Measurements from ENCODE around the gene NOP9.
A peak's percentile ranks its signal among the peaks of the same experiment; 100 is the strongest.

Gene NOP9

GRCh38 chr14:24283796-24284460 lies 15.7 kb upstream of the NOP9 start:
- no peak for DNase-seq

DNA sequence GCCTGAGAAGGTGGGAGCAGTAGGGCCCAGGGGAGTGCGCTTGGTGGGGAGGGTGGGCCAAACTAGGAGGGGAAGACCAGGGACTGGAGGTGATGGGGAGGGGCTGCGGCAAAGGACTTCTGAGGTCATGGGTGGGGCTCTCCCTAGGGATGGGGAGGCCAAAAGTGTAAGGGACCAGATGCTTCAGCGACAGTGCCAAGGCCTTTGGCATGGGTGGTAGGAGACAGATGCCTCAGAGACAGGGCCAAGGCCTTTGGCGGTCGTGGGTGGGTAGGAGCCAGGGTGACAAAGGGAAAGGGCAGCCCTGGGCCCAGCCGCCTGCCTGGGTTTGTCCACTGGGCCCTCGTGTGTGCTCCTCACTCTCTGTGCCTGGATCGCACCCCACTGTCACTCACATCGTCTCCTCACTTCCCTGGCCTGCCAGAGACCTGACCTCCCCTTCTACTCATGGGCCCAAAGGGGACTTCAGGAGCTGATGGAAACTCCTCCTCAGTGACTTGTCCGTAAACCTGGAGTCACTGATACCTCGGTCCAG lies 15.1 kb upstream of the NOP9 start:
- no peak for DNase-seq

DNA sequence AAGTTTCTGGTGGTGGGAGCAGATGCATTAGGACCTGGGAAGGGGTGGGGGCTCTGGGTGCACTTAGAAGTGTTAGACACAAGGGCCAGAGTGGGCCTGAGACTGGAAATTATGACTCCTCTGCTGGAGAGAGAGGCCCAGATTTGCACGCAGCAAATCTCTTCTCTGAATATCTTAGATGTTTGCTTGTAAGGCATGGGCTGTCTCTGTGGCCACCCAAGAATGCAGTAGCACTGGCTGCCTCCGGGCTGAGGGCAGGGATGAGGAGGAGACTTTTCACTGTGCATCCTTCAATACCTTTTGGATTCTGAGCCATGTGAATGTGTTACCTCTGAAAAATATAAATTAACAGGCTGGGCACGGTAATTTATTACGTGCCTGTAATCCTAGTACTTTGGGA lies 14.3 kb upstream of the NOP9 start:
- no peak for DNase-seq

DNA sequence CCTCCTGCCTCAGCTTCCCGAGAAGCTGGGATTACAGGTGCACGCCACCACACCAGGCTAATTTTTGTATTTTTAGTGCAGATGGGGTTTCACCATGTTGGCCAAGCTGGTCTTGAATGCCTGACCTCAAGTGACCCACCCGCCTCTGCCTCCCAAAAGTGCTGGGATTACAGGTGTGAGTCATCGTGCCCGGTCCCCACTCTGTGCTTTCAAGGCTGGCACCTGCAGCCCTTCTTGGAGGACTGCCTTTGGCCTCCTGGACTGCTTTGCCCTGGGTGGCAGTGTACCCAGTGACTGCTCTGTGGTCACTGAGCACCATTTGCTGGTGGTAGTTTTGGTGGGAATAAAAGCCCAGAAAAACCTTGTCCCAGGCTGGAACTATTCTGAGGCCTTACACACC lies 12.7 kb upstream of the NOP9 start:
- no peak for DNase-seq

DNA sequence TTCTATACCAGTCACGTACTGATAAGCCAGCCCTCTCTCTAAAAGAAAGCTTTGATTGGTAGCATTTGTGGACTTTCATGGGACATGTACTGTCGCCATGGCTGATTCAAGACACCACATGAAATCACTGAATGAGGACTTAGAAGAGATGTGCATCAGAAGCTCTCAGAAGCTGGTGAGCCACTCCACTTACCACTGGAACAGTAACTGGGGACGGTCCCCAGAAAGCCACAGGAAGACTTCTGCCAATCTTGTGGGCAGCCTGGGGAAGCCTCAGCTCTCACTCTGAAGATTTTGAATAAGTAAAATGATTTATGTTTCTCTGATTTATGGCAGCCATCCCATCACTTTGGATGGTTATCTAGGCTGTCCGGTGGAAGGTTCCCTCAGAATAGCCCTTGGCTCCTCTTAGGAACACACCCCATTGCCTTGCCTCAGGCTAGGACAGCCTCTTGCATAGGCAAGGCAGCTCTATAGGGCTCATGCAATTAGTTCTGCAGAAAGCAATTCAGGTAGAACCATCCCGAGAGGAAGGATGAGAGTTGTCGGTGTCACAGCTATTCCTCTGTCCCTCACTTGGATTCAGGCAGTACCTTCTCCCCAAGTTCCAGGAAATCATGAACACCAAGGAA lies 9.9 kb upstream of the NOP9 start:
- DNase-seq = no peak

GRCh38 chr14:24290746-24291145 lies 8.9 kb upstream of the NOP9 start:
- DNase-seq = no peak

DNA sequence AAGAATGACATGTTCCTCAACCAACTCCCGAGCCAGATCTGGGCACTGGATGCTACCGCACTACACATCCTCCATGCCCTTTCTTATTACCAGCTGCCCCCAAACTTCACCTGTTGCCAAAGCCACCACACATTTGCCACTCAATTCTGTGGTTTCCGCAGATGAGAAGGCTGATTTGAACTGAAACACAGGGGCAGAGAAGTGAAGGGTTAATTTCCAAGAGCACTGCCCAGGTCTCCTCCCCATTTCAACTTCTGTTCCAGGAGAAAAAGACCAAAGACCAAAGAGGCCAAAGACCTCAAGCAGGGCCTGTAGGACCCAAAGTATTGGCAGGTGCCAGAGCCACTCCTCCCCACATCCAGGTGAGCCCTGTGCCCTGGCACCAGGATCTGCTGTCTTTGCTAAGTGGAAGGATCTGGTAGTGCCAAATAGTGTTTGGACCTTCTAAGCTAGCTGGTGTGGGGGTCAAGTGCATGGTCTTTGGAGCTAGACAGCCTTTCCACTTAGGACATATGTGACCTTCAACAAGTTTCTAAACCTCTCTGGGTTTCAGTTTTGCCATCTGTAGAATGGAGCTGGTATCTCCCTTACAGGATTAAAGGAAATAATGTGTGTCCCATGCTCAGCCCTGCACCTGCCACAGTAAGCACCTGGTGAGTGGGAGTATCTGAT lies 8.1 kb upstream of the NOP9 start:
- no peak for DNase-seq

DNA sequence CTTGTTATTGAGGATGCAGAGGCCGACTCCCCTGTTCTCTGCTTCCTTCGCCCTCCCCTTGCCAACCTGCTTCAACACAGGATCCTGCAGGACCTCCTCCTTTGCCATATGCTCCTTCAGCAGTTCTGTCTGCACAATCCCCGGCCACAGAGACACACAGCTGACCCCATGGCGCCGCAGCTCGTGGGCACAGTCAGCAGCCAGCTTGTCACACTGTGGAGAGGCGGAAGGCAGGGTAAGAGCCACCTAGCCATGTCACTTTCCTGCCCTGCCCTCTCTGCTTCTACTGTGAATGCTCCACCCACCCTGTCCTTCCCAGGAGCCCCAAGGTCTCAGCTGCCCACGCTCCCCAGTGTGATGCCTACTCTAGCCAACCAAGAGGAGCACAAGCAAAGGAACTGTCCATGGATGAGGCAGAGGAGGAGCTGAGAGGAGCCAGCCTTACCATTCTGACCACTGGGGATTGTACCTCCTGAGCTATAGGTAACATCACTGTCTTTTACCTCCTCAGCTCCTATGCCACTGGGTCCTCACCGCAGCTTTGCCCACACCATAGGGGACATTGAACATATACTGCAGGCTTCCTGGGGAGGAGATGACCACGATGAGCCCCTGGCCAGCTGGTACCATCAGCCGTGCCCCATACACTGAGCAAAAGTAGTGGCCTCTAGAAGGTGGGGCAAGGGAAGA lies 7.4 kb upstream of the NOP9 start:
- no peak for DNase-seq

DNA sequence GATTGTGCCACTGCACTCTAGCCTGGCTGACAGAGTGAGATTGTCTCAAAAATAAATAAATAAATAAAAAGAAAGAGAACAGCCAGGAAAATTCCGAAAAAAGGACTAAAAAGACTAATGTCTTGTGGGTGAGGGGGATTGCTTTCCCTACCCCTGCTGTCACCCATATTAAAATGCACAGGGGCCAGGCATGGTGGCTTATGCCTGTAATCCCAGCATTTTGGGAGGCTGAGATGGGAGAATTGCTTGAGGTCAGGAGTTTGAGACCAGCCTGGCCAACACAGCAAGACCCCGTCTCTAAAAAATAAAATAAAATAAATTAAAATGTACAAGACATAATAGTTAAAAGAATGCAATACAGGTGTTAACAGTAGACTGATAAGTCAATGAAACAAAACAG lies 6.1 kb upstream of the NOP9 start:
- DNase-seq = no peak

- peak; percentile 83 for DNase-seq
Observed at GRCh38 chr14:24296341-24297157, 3.1 kb upstream of the NOP9 start.

GRCh38 chr14:24297190-24297964 lies 2.3 kb upstream of the NOP9 start:
- no peak for DNase-seq

GRCh38 chr14:24298892-24299254 lies 777 bp upstream of the NOP9 start:
- no peak for DNase-seq

- no peak for DNase-seq
Observed at GRCh38 chr14:24300326-24300980, 803 bp downstream of the NOP9 start.

- no peak for DNase-seq
Observed at GRCh38 chr14:24304019-24304387, 4.4 kb downstream of the NOP9 start.

DNA sequence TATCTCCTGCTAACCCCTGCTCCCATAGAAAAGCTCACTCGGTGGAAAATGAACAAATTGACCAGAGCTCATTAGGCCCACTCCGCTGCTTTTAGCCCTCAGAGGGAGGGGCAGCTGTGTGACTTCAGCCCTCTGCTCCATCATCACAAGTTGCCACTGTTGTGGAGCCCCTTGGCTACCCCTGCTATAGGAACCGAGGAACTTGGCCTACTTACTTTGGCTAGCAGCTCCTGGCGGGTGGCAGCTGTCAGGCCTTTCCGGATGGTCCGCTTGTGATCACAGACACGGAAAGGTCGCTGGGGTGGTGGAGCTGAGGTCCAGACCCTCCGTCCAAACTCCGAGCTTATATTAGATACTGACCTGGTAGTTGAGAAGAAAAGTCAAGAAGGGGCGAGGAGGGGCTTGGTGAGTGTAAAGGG lies 7.5 kb downstream of the NOP9 start:
- DNase-seq = no peak

DNA sequence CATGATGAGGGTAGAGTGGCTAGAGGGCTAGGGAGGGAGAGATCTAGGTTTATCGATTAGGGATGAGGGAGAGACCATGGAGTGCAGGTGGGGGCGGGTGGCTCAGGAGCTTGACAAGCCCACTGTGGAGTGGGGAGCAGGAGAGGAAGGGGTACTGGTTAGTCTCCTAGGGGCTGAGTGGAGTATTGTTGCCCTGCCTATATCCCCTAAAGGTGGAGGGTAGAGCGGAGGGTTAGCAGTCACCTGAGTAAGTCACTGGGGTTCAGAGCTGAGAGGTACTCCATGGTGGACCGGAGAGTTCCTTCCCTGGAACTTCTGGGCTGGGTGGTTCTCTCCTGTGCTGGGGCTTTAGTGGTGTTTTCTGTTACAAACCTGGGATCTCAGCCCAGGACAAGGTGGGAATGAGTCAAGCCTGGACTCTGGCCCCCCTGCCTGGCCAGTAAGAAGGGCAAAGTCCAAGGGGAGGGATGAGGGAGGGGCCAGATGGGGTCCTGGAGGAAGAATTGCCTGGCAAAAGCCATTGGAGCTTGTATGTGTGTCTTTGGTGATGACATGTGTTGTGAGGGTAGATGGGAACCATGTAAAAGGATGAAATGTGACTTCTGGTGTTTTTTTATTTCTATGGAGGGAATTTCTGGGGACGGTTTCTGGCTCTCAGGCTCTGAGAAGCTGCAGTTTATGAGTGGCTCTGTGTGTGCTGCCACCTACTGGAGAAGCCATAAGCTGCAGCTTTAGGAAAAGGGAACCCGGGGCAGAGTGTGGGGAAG lies 8.1 kb downstream of the NOP9 start, which contains the start of gene CIDEB:
Gene CIDEB (minus strand): TSS at position 403 of the 767 bp plus-strand sequence. CDS start 119 bp downstream, at position 284.
- DNase-seq = peak; percentile 74

DNA sequence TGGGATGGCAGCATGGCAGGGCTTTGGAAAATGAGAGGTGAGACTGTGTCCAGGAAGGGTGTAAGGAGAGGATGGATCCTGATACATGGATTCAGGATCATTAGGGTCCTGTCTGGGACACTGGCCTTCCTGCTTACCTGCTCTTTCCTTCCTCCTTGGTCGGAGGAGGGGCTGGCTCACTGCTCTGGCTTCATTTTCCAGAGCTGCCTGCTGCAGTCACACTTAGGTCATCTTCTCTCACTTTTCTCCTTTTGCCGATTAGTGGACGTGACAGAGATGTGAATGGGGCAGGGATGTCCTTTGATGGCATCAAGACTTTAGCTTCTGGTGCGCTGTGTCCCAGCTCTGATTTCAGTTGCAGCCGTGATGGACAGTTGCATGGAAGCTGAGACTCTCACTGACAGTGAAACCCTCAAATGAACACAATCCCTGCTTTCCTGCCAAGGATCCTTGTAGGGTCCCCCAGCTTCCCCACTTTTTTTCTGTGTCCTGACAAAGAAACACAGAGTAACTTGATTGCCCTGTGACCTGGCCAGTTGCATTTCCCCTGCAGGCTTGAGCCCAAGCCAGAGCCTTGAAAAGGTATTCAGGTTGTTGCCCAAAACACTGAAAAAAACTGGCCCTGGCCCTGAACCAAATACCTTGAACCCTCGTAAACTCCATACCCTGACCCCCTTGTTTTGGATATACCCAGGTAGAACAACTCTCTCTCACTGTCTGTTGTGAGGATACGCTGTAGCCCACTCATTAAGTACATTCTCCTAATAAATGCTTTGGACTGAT lies 8.9 kb downstream of the NOP9 start:
- no peak for DNase-seq

- no peak for DNase-seq
Observed at GRCh38 chr14:24309538-24310264, 10.1 kb downstream of the NOP9 start, which contains the start of gene LTB4R2. TSS of gene LTB4R2 (plus strand) at chr14:24310140. CDS start at chr14:24310665, 525 bp downstream.

DNA sequence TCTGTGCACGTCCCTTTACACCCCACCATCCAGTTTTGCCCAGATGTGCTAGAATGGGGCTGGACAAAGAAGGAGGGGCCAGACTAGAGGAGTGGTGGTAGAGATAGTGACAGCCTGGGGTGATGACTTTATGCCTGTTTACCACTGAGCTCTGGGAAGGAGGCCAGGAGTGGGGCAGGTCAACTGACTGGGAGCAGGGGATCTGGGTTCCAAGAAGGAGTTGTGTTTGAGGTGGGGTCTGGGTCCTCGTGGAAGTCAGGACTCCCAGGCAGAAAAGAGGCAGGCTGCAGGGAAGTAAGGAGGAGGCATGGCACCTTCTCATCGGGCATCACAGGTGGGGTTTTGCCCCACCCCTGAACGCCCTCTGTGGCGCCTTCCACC lies 10.6 kb downstream of the NOP9 start:
- no peak for DNase-seq

All from CD4-positive, alpha-beta T cell treated with Interleukin-21 for 1 hour (primary cell).